Omental fat pad (tissue), 4 donors: ENCODE data around the gene LETM1. TPM values are rescaled to one million over a fixed set of nuclear protein-coding genes. Genes with fewer than 3 reads are reported as not detected.

Experiments used
- ATAC-seq: fragments of 150-250 bp; one replicate; pipeline ENCODE4 v1.9.1; 2016; ENCODE audit warnings: mild to moderate bottlenecking, moderate library complexity; ENCODE audit not compliant: low FRiP score
- DNase-seq: peaks from one replicate; pipeline ENCODE4 v3.0.0-alpha.2; 2019; ENCODE audit warnings: low spot score
- total RNA-seq, 4 donors: library from RNA; depleted of rRNA; stranded (reverse); fragments of >200 nt; gene quantifications; one replicate each; pipeline ENCODE4 v1.1.0, GENCODE V29; 2016
- TF ChIP-seq, protein P1 (sequence below), 3 donors: fragments of 450-650 bp; IDR thresholded peaks; one replicate each; pipeline ENCODE4 v1.5.1; 2016 to 2017; ENCODE audit warnings: antibody characterized with exemption in 3 of 3, mild to moderate bottlenecking in 3 of 3, moderate library complexity in 2 of 3

LETM1 gene
- total RNA-seq, 4 donors from 2014 or later = 42.2 to 104 (median 52.8) TPM

DNA sequence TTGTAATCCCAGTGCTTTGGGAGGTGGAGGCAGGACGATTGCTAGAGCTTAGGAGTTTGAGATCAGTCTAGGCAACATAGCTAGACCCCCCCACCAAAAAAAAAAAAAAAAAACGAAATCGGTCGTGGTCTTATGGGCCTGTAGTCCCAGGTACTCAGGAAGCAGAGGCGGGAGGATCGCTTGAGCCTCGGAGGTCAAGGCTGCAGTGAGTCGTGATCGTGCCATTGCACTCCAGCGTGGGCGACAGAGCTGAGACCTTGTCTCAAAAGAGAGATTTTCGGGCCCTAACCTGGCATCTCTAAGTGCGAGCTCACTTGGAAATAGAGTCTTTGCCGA lies 7.0 kb upstream of the LETM1 start:
- DNase-seq (no peak), ATAC-seq (no peak)
- TF ChIP-seq, protein P1, sequence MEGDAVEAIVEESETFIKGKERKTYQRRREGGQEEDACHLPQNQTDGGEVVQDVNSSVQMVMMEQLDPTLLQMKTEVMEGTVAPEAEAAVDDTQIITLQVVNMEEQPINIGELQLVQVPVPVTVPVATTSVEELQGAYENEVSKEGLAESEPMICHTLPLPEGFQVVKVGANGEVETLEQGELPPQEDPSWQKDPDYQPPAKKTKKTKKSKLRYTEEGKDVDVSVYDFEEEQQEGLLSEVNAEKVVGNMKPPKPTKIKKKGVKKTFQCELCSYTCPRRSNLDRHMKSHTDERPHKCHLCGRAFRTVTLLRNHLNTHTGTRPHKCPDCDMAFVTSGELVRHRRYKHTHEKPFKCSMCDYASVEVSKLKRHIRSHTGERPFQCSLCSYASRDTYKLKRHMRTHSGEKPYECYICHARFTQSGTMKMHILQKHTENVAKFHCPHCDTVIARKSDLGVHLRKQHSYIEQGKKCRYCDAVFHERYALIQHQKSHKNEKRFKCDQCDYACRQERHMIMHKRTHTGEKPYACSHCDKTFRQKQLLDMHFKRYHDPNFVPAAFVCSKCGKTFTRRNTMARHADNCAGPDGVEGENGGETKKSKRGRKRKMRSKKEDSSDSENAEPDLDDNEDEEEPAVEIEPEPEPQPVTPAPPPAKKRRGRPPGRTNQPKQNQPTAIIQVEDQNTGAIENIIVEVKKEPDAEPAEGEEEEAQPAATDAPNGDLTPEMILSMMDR (IDR thresholded peaks at IDR 0.05) = no peak

DNA sequence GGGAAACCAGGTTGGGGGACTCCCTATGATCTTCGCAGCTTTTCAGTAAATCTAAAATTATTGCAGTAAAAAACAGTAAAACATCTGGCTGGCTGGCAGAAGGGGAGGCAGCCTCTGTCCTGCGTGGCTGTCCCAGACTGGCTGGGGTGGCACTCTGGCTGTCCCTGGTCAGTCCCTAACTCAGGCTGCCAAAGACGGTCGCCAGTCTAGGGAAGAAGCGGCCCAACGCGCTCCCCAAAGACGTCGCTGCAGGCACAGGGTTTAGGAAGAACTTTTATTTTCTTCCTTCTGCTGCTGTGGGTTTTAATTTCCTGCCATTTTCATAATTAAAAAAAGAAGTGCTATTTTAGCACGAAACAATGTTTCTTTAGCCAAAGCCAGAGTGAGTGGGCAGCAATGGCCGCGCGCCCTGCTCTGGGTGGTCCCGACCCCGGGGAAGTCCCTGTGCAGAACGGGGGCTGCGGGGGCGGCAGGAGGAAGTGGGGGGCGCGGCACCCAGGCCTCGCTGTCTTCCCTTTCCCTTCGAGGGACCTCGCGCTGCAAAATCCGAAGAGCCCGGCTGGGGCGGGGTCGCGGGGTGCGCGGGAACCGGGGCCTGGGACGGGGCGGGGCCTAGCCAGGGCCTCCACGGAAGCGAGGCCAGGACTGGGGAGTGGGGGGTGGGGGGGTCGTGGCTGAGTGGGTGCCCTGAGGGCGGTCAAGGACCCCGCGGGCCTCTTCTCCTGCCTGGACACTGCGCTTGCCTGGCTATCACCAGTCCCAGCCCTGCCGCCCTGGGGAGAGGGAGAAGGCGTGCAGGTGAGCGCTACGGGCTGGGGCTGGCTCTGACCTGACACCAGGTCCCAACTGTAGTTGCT lies 6.3 kb upstream of the LETM1 start:
- ATAC-seq (no peak), DNase-seq (no peak)
- TF ChIP-seq, protein P1 (IDR thresholded peaks at IDR 0.05) = no peak

DNA sequence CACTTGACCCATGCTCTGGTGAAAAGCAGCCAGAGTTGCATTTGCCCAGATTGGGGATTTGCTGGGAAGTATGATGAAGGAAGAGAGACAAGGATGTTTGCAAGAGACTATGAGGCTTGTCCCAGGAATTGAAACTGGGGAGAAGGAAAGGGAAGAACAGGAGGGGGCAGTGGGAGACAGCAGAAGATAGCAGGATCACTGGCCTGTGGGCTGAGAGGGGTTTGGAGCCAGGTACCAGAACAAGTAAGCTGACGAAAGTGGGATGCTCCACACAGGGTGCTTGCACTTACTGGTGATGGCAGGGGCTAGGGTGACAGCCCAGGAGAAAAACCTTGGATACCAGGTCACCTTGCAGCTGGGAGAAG lies 3.4 kb upstream of the LETM1 start:
- no peak for ATAC-seq
- TF ChIP-seq, protein P1 (IDR thresholded peaks at IDR 0.05) = no peak
- no peak for DNase-seq

DNA sequence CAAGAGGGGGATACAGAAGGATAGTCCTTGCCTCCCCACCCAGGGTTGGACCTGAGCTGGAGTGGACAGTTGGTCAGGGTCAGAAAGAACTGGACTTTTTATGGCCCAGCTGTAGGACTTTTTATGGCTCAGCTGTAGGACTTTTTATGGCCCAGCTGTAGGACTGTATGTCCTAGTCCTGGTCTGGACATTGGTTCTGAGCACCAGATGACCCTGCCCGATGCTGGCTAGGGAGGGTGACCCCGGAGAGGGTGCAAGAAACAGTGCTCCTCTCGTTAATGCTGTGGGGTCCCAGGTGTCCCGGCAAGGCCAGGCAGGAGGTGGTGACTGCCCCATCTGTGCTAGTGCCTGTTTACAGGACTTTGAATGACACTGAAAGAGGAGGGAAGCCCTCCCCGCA lies 2.0 kb upstream of the LETM1 start:
- DNase-seq = no peak
- no peak for ATAC-seq
- TF ChIP-seq, protein P1 (IDR thresholded peaks at IDR 0.05) = no peak

DNA sequence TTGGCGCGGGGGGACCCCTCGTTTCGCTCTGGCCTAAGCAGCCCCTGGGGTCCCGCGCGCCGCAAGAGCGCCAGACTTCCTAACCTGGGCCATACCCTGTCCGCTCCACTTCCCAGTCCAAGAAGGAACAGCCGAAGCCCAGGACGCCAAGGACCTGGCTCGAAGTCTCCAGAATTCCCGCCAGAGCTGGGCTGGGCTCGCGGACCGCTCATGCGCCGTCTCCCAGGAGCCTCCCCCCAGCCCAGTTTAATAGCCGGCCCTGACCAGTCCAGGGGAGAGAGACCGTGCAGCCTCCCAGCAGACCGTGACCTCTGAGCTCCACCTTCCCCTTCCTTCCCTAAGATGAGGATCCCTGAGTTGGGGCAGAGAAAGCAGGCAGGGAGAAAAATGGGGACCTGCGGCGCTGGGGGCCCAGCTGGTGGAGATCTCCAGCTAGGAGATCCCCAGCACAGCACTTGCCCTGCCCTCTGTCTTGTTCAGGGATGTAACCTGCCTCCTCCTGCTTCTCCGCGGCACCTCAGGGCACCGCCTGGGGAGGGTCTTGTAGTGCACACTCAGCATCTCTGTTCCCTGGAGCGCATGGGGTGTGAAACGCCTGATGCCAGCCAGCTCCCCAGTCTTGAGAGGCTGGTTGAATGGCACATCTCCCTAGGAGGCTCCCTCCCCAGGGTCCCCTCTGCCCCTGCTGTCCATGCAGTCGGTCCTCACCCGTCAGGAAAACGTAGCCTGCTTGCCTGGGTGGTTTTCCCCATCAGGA lies 1.2 kb upstream of the LETM1 start:
- no peak for DNase-seq
- ATAC-seq = peak; percentile 12
- TF ChIP-seq, protein P1 (IDR thresholded peaks at IDR 0.05) = no peak

DNA sequence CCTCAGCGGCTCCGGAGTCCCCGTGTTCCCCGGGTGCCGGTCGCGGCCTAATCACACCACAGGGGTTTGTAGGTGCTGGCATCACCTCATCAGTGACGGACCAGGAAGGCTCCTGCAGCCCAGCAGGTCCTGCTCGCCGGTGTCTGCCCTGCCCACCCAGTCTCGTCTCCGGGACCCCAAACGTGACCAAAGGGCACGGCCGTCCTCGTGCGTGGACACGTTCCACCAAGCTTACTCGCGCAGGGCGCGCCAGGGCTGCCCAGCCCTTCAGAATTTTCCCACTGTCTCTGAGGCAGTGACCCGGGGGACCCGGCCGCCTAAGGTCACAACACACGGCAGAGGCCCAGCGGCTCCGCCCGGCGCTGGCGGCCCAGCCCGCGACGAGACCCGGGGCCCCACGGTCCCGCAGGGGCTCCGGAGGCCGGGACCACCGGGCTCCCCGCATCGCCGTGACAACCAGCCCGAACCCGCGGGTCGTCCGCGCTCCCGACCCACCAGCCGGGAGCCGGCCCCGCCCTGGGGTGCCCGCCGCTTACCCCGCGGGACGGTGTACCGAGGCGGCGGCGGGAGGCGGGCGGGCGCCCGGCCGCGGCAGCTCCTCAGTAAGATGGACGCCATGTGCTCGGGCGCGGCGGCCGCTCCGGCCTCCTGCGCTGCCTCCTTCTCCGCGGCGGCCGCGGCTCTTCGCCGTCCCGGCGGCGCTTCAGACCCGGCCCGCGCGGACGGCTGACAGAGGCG lies 454 bp downstream of the LETM1 start:
- TF ChIP-seq, protein P1 (IDR thresholded peaks at IDR 0.05) = no peak
- ATAC-seq (peak; percentile 31), DNase-seq (no peak)
